ACHN (cell line): ENCODE measurements around the gene DIAPH2.
"Not testable (repeated sequence)": the region's sequence is repeated elsewhere in the genome, so short reads cannot be mapped to it uniquely, and the experiment has no call there.

Experiments used
- DNase-seq: peaks from one replicate; pipeline ENCODE4 v3.0.0-alpha.2; 2015
- in situ Hi-C: cut with HindIII; loops from 2 replicates; pipeline ENCODE4 v1.10.0; 2017; ENCODE audit warnings: low sequenced_read_pairs, low pct_ligation_motif_present, low pct_unique_long_range_greater_than_20kb

DIAPH2 gene

DNA sequence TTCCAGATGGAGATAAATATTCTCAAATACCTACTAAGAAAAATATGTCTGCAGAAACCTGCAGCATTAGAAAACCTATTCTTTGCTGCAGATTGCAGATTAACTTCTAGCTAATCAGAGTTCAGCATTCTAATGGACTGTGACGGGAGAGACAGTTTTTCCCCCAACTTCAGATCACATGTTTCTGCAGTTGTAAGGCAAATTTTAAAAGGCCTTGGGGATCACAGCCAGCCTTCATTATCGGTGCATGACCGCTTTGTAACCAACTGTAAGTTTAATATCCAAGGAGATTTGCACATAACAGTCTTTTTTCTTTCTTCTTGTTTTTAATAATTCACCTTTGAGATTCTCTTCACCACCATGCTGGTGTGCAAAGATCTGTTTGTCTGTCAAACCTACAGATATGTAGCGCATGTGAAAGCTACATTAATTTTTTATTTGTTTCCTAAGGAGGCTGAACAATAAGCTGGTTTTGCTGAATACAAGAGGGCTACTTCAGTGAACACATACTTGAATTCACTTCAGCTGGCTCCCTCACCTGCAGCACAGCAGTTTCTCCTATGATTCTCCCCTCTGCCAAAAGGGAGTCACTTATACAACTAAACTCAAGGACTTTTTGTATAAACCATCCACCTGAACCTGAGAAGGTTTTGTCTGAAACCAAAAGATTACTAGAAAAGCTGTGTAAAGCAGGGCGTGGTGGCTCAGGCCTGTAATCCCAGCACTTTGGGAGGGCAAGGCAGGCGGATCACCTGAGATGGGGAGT, 687.5 kb downstream of the DIAPH2 start:
- in situ Hi-C loops, result no loop called here
- DNase-seq, result no peak

DNA sequence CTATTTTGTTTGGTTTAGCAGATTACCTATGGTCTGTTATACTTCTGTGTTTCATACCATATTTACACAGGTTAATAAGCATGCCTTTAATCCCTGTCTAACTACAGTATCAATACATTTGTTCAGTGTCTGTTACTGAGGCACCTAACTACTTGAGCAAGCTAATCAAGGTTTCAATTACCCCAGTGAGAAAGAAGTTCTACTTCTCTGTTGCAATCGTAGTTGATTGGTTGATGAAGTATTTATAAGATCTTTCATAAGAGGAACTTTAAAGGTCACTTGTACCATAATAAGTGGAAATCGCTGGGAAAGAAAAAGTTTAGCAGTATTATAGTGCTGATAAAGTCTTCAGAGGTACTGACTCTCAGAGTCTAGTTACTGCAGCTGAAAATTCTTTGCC, 689.6 kb downstream of the DIAPH2 start:
- no peak for DNase-seq
- in situ Hi-C loops, result no loop called here

- in situ Hi-C loops, result no loop called here
Measured at GRCh38 chrX:97380200-97380599, 695.6 kb downstream of the DIAPH2 start.

DNA sequence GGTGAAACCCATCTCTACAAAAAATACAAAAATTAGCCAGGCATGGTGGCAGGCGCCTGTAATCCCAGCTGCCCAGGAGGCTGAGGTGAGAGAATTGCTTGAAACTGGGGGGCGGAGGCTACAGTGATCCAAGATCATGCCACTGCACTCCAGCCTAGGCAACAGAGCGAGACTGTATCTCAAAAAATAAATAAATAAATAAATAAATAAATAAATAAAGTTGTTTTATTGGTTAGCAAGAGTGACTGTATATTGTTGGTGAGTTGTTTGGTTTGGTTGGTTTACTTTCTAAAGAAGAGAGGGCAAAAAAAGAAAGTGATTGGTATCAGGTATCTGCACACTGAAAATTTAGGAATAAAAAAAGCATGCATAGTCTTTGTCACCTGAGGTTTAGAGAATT, 700.0 kb downstream of the DIAPH2 start:
- in situ Hi-C loops, result no loop called here
- DNase-seq, result no peak

More at GRCh38 chrX:97380200-97380599, 695.6 kb downstream of the DIAPH2 start:
- DNase-seq, result no peak

DNA sequence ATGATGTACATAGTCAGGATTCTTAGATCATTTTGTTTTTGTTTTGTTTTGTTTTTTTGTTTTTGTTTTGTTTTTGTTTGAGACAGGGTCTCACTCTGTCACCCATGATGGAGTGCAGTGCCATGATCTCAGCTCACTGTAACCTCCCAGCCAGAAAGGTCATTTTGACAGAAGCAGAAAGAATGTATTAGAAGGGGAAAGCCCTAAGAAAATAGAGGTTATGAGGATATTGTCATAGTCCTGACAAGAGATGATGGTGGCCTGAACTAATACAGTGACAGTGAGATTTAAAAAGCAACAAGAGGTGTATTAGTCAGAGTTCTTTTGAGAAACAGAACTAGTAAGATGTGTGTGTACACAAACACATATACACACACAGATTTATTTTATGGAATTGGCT, 702.4 kb downstream of the DIAPH2 start:
- in situ Hi-C loops, result no loop called here
- DNase-seq, result no peak

GRCh38 chrX:97389761-97390192, 705.1 kb downstream of the DIAPH2 start:
- in situ Hi-C loops, result no loop called here
- DNase-seq, result peak; percentile 71

DNA sequence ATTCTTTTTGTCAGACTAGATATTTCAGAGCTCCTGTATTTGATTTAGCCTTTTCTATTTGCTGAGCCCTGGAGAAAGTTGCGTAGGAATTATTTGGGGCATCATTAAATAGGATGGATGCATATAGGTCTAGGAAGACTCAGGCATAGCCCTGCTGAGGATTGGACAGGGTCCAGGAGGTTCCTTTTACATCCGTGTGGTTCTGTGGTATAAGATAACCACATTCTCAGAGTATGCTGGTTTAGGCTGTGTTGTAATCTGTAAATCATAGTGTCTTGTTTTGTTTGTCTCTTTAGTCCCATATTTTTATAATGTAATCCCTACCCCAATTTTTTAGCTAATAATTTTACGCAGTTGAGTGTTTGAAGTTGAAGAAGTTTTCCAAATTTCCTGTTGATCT, 712.7 kb downstream of the DIAPH2 start:
- no peak for DNase-seq
- in situ Hi-C loops, result no loop called here

- in situ Hi-C loops, result no loop called here
- DNase-seq, result no peak
Measured at GRCh38 chrX:97398030-97398551, 713.4 kb downstream of the DIAPH2 start.

DNA sequence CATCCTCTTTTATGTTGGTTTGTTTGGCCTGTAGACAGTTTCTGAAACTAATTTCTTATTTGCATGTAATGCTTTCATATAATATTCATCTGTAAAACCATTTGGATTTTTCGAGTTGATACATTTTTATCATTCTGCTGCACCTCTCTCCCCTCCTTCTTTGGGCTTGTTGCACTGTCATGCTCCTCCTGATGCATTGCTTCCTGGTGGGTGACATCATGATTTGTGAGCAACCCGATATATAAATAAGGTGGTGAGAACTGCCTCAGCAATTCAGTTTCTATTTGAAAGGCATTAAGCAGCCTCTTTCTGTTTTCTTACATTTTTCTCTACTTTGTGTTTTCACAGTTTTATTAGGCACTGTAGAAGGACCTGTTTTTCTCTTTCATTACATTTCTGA, 714.8 kb downstream of the DIAPH2 start:
- DNase-seq, result peak; percentile 61

GRCh38 chrX:97400492-97400891, 715.9 kb downstream of the DIAPH2 start:
- in situ Hi-C loops, result no loop called here
- no peak for DNase-seq

More for the DNA sequence above, 714.8 kb downstream of the DIAPH2 start:
- in situ Hi-C loops, result no loop called here

DNA sequence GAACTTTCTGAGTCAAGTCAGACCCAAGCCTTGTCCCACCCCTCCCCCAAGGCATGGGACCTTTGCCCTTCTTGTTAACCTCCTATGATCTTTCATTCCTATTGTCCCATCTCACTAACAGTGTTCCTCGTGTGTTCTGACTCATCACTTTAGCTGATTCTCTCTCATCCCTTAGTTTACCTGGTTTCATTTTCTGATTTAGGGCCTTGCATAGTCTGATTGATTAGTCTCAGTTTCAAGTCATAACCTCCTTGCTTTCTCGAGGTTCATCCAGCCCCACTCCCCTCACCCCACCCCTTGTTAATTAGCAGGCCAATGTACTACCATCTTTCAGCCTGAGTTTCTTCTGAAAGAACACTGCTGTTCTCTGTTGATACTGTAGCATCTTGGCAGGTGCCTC, 716.5 kb downstream of the DIAPH2 start:
- in situ Hi-C loops, result no loop called here
- peak; percentile 12 for DNase-seq

- in situ Hi-C loops, result no loop called here
- DNase-seq, result peak; percentile 0
Measured at GRCh38 chrX:97401586-97402136, 717.0 kb downstream of the DIAPH2 start.

DNA sequence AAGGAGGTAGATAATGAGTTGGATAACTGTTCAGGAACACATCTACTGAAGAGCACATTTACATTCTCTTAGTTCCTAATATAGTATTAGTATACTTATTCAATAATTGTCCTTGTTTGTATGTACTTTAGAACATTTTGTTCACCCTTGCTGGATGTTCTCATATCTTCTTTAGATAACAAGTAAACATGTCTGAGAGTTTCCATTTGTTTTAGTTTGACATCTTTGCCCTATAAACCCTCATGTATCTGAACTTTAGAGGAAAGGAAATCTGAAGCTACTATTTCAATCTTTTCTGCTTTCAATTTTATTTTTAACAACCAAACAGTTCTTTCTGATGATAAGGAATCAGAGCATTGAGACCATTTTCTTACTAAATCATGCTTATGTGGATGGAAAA, 717.7 kb downstream of the DIAPH2 start:
- no peak for DNase-seq
- in situ Hi-C loops, result no loop called here

GRCh38 chrX:97402903-97403302, 718.3 kb downstream of the DIAPH2 start:
- in situ Hi-C loops, result no loop called here
- DNase-seq, result no peak

GRCh38 chrX:97405031-97405660, 720.5 kb downstream of the DIAPH2 start:
- in situ Hi-C loops, result no loop called here
- DNase-seq, result no peak

- in situ Hi-C loops, DNase-seq: not testable (repeated sequence)
Measured at GRCh38 chrX:97409632-97410415, 725.2 kb downstream of the DIAPH2 start.

DNA sequence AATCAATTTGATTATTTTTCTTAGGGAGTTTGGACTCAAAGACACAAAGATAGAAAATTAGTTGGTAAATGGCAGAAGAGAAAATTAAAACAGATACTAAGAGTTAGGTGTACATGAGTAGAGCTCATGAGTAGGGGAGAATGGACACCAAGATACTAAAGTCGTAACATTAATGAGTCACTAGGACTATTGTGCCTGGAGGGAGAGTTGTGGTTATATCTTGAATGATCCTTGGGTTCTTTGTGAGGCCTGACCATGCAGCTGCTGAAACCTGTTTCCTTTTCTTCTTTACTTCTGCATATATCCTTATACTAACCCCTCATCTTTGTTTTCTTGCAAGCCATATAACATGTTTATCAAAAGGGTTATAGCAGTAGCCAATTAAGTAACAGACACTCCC, 731.8 kb downstream of the DIAPH2 start:
- in situ Hi-C loops, result no loop called here
- DNase-seq, result no peak

GRCh38 chrX:97429101-97429500, 744.5 kb downstream of the DIAPH2 start:
- DNase-seq, result no peak
- in situ Hi-C loops, result no loop called here

GRCh38 chrX:97431281-97431680, 746.6 kb downstream of the DIAPH2 start:
- in situ Hi-C loops, result no loop called here
- DNase-seq, result no peak
